OCI-LY3 (cell line): Measurements from ENCODE around the gene ZNF549.
"Not testable (repeated sequence)": the region's sequence is repeated elsewhere in the genome, so short reads cannot be mapped to it uniquely, and the experiment has no call there.

Experiments
- H2AFZ ChIP-seq: fragments of 200-600, 300-600 bp; shearing (Covaris generic); 2 replicates; pipeline ENCODE4 v1.6.0; 2014; ENCODE audit warnings: antibody characterized with exemption, low read depth, low read length
- H3K27ac ChIP-seq: fragments of 200-600, 300-600 bp; sonication (generic); 2 replicates; pipeline ENCODE4 v1.5.1; 2014; ENCODE audit warnings: mild to moderate bottlenecking, low read length, moderate library complexity, mixed read lengths
- H3K27me3 ChIP-seq: fragments of 200-600, 300-600 bp; sonication (generic); 2 replicates; pipeline ENCODE4 v1.6.1; 2014; ENCODE audit warnings: low read depth, low read length, mixed read lengths
- H3K36me3 ChIP-seq: fragments of 200-600, 300-600 bp; sonication (generic); replicated peaks from 2 replicates; pipeline ENCODE3; 2014; ENCODE audit warnings: low read depth, low read length, mixed read lengths
- H3K4me1 ChIP-seq: fragments of 300-600, 200-600 bp; sonication (generic); 2 replicates; pipeline ENCODE4 v1.6.1; 2014; ENCODE audit warnings: low read length, mixed read lengths
- H3K4me2 ChIP-seq: fragments of 200-600, 300-600 bp; sonication (generic); 2 replicates; pipeline ENCODE4 v1.6.1; 2014; ENCODE audit warnings: low read length, mixed read lengths
- H3K4me3 ChIP-seq: fragments of 300-600, 200-600 bp; sonication (generic); 2 replicates; pipeline ENCODE4 v1.5.1; 2014; ENCODE audit warnings: antibody characterized with exemption, mild to moderate bottlenecking, low read length, moderate library complexity
- H3K79me2 ChIP-seq: fragments of 300-600, 200-600 bp; shearing (Covaris generic); 2 replicates; pipeline ENCODE4 v1.6.1; 2014; ENCODE audit warnings: mild to moderate bottlenecking, low read length, mixed read lengths
- H3K9ac ChIP-seq: fragments of 300-600, 200-600 bp; shearing (Covaris generic); 2 replicates; pipeline ENCODE4 v1.6.0; 2014; ENCODE audit warnings: mild to moderate bottlenecking, low read length, moderate library complexity
- H3K9me3 ChIP-seq: fragments of 200-600, 300-600 bp; shearing (Covaris generic); 2 replicates; pipeline ENCODE4 v1.6.1; 2014; ENCODE audit warnings: low read length, mixed read lengths; ENCODE audit not compliant: insufficient read depth
- H4K20me1 ChIP-seq: fragments of 200-600, 300-600 bp; sonication (generic); 2 replicates; pipeline ENCODE4 v1.6.1; 2016; ENCODE audit warnings: low read length, mixed read lengths; ENCODE audit not compliant: insufficient read depth
- CTCF ChIP-seq: fragments of 200-600, 300-600 bp; sonication (generic); IDR thresholded peaks from 2 replicates; pipeline ENCODE4 v1.5.1; 2014; ENCODE audit warnings: antibody characterized with exemption, low read length, low read depth
- EZH2phosphoT487 ChIP-seq: fragments of 200-600 bp; shearing (Covaris generic); IDR thresholded peaks from 2 replicates; pipeline ENCODE4 v1.6.1; 2018; ENCODE audit warnings: antibody characterized with exemption, mixed run types, low read depth

ZNF549 gene

GRCh38 chr19:57506163-57506562 is 21.0 kb upstream of the ZNF549 start:
- TF ChIP-seq EZH2phosphoT487 (no peak), CTCF (no peak)
- no peaks in the 10 kb centered on the region for H3K4me1 ChIP-seq
- H3K9ac ChIP-seq = no peak overlapping the region
- no peak overlapping the region for H3K27ac ChIP-seq
- peaks cover 29% of the 10 kb centered on the region; the same call in 1 of the 2 replicates for H3K9me3 ChIP-seq
- peaks cover 22% of the 10 kb centered on the region for H3K79me2 ChIP-seq
- no peaks in the 10 kb centered on the region for H3K27me3 ChIP-seq
- no peaks in the 10 kb centered on the region for H4K20me1 ChIP-seq
- H3K36me3 ChIP-seq = peaks cover 73% of the 10 kb centered on the region
- H3K4me2 ChIP-seq = no peak overlapping the region
- no peak overlapping the region for H3K4me3 ChIP-seq
- no peak overlapping the region for H2AFZ ChIP-seq

GRCh38 chr19:57511484-57511883 is 15.7 kb upstream of the ZNF549 start:
- H3K9me3 ChIP-seq = peaks cover 41% of the 10 kb centered on the region
- H3K4me2 ChIP-seq = no peak overlapping the region
- no peaks in the 10 kb centered on the region for H4K20me1 ChIP-seq
- H3K9ac ChIP-seq = no peak overlapping the region
- no peak overlapping the region for H3K27ac ChIP-seq
- no peak overlapping the region for H3K4me3 ChIP-seq
- no peaks in the 10 kb centered on the region for H3K27me3 ChIP-seq
- H3K36me3 ChIP-seq = peaks cover 73% of the 10 kb centered on the region
- no peaks in the 10 kb centered on the region for H3K79me2 ChIP-seq
- no peak overlapping the region for H2AFZ ChIP-seq
- TF ChIP-seq EZH2phosphoT487 (no peak), CTCF (no peak)
- no peaks in the 10 kb centered on the region for H3K4me1 ChIP-seq

- Histone ChIP-seq H2AFZ (no peak overlapping the region), H3K4me2 (no peak overlapping the region), H3K27ac (no peak overlapping the region), H4K20me1 (no peaks in the 10 kb centered on the region), H3K36me3 (peaks cover 75% of the 10 kb centered on the region), H3K9ac (no peak overlapping the region), H3K9me3 (peaks cover 40% of the 10 kb centered on the region), H3K4me3 (no peak overlapping the region), H3K4me1 (no peaks in the 10 kb centered on the region), H3K79me2 (no peaks in the 10 kb centered on the region), H3K27me3 (no peaks in the 10 kb centered on the region)
- no peak for TF ChIP-seq EZH2phosphoT487
- TF ChIP-seq CTCF = no peak
Observed at GRCh38 chr19:57512845-57513244, 14.3 kb upstream of the ZNF549 start.

GRCh38 chr19:57515255-57515654 is 11.9 kb upstream of the ZNF549 start:
- H3K4me3 ChIP-seq = no peak overlapping the region
- TF ChIP-seq EZH2phosphoT487 (no peak), CTCF (no peak)

GRCh38 chr19:57518021-57518420 is 9.1 kb upstream of the ZNF549 start:
- not testable (repeated sequence) for H3K27ac ChIP-seq, H3K27me3 ChIP-seq, H3K79me2 ChIP-seq, H3K9ac ChIP-seq, H3K4me3 ChIP-seq, H3K4me2 ChIP-seq, H4K20me1 ChIP-seq, H2AFZ ChIP-seq, H3K4me1 ChIP-seq
- Histone ChIP-seq H3K9me3 (peaks cover 23% of the 10 kb centered on the region), H3K36me3 (peaks cover 48% of the 10 kb centered on the region)

More at GRCh38 chr19:57515255-57515654, 11.9 kb upstream of the ZNF549 start:
- no peak overlapping the region for H3K27ac ChIP-seq
- H3K79me2 ChIP-seq = no peaks in the 10 kb centered on the region
- no peaks in the 10 kb centered on the region for H4K20me1 ChIP-seq
- H2AFZ ChIP-seq = no peak overlapping the region
- H3K9me3 ChIP-seq = peaks cover 27% of the 10 kb centered on the region
- no peaks in the 10 kb centered on the region for H3K4me1 ChIP-seq
- no peaks in the 10 kb centered on the region for H3K27me3 ChIP-seq
- H3K36me3 ChIP-seq = peaks cover 55% of the 10 kb centered on the region
- no peak overlapping the region for H3K4me2 ChIP-seq
- no peak overlapping the region for H3K9ac ChIP-seq
